Hepatocyte (in vitro differentiated cells): ENCODE results near the gene ABCC6. TPM values are rescaled to one million over a fixed set of nuclear protein-coding genes. Genes with fewer than 3 reads are reported as not detected.

ENCODE experiments used
- DNase-seq: peaks from one replicate; pipeline ENCODE4 v3.0.0-alpha.2; 2016; ENCODE audit warnings: low spot score
- H2AFZ ChIP-seq: fragments of 200-600 bp; sonication (generic); 2 replicates; pipeline ENCODE4 v1.6.0; 2016; ENCODE audit warnings: antibody characterized with exemption, mild to moderate bottlenecking
- H3K27ac ChIP-seq: fragments of 200-600 bp; sonication (generic); 2 replicates; pipeline ENCODE4 v1.5.1; 2016; ENCODE audit warnings: mild to moderate bottlenecking
- H3K27me3 ChIP-seq: fragments of 200-600 bp; sonication (generic); 2 replicates; pipeline ENCODE4 v1.6.1; 2016
- H3K36me3 ChIP-seq: fragments of 200-600 bp; sonication (generic); replicated peaks from 2 replicates; pipeline ENCODE4 v1.5.1; 2016; ENCODE audit warnings: low read depth; ENCODE audit not compliant: insufficient read depth
- H3K4me1 ChIP-seq: fragments of 200-600 bp; sonication (generic); 2 replicates; pipeline ENCODE4 v1.5.1; 2016; ENCODE audit warnings: mild to moderate bottlenecking, moderate library complexity; ENCODE audit not compliant: insufficient read depth
- H3K4me2 ChIP-seq: fragments of 200-600 bp; sonication (generic); 2 replicates; pipeline ENCODE4 v1.6.0; 2016
- H3K4me3 ChIP-seq: fragments of 200-600 bp; sonication (generic); 2 replicates; pipeline ENCODE4 v1.5.1; 2016; ENCODE audit warnings: mild to moderate bottlenecking
- H3K79me2 ChIP-seq: fragments of 200-600 bp; sonication (generic); 2 replicates; pipeline ENCODE4 v1.6.0; 2017; ENCODE audit warnings: mild to moderate bottlenecking
- H3K9me2 ChIP-seq: fragments of 200-600 bp; sonication (generic); replicated peaks from 2 replicates; pipeline ENCODE4 v1.6.0; 2017; ENCODE audit warnings: mild to moderate bottlenecking; ENCODE audit not compliant: insufficient read depth
- H3K9me3 ChIP-seq: fragments of 200-600 bp; sonication (generic); 2 replicates; pipeline ENCODE4 v1.5.1; 2016; ENCODE audit warnings: low read depth, mild to moderate bottlenecking
- H4K20me1 ChIP-seq: fragments of 200-600 bp; sonication (generic); 2 replicates; pipeline ENCODE4 v1.6.0; 2016; ENCODE audit warnings: mild to moderate bottlenecking; ENCODE audit not compliant: insufficient read depth, poor library complexity, severe bottlenecking
- CTCF ChIP-seq: fragments of 200-600 bp; sonication (generic); IDR thresholded peaks from 2 replicates; pipeline ENCODE4 v1.5.1; 2016; ENCODE audit warnings: antibody characterized with exemption, mild to moderate bottlenecking; ENCODE audit not compliant: poor library complexity
- EZH2 ChIP-seq: fragments of 200-600 bp; sonication (generic); IDR thresholded peaks from 2 replicates; pipeline ENCODE4 v1.6.1; 2016; ENCODE audit warnings: antibody characterized with exemption, mild to moderate bottlenecking, borderline replicate concordance
- EZH2phosphoT487 ChIP-seq: fragments of 200-600 bp; sonication (generic); IDR thresholded peaks from one replicate; pipeline ENCODE4 v1.6.1; 2018; ENCODE audit warnings: antibody characterized with exemption, mild to moderate bottlenecking, low read depth, moderate library complexity; ENCODE audit not compliant: unreplicated experiment, severe bottlenecking
- WGBS: methylation state at CpG from one replicate; pipeline ENCODE4 v1.1.6; 2016; ENCODE audit warnings: low lambda C conversion rate; ENCODE audit errors: missing lambda C conversion rate; 5-methylcytosine and 5-hydroxymethylcytosine counted together
- polyA plus RNA-seq: library from polyadenylated mRNA; unstranded; fragments of >200 nt; fragmentation: Nextera tagmentation; extraction: Ambion mirVana; gene quantifications from 2 replicates; pipeline ENCODE4 v1.2.1, GENCODE V29; 2016
- total RNA-seq: library from RNA; depleted of rRNA; stranded (reverse); fragments of >200 nt; gene quantifications from 2 replicates; pipeline ENCODE4 v1.2.3, GENCODE V29; 2014

ABCC6 gene
- total and polyA plus RNA-seq, 2 experiments from 2014 or later = 41.2 to 46.8 TPM

GRCh38 chr16:16171332-16171919 is 51.9 kb downstream of the ABCC6 start:
- Histone ChIP-seq H3K9me2 (no peaks in the 10 kb centered on the region), H3K9me3 (no peaks in the 10 kb centered on the region), H2AFZ (no peak overlapping the region), H3K79me2 (no peaks in the 10 kb centered on the region), H3K36me3 (no peaks in the 10 kb centered on the region), H3K27me3 (no peaks in the 10 kb centered on the region), H3K4me2 (no peak overlapping the region), H3K4me3 (no peak overlapping the region), H3K4me1 (no peaks in the 10 kb centered on the region), H4K20me1 (no peaks in the 10 kb centered on the region), H3K27ac (no peak overlapping the region)
- 83% methylated on average over 4 of the region's 4 CpGs for WGBS
- DNase-seq = no peak
- TF ChIP-seq EZH2 (no peak), CTCF (no peak), EZH2phosphoT487 (no peak)

GRCh38 chr16:16169615-16170014 is 53.7 kb downstream of the ABCC6 start:
- H3K36me3 ChIP-seq = no peaks in the 10 kb centered on the region

GRCh38 chr16:16168431-16168830 is 54.9 kb downstream of the ABCC6 start:
- Histone ChIP-seq H3K9me3 (no peaks in the 10 kb centered on the region), H3K79me2 (no peaks in the 10 kb centered on the region), H4K20me1 (no peaks in the 10 kb centered on the region), H3K4me1 (no peaks in the 10 kb centered on the region), H3K9me2 (no peaks in the 10 kb centered on the region), H3K27me3 (no peaks in the 10 kb centered on the region), H3K27ac (no peak overlapping the region), H3K4me3 (no peak overlapping the region), H3K36me3 (no peaks in the 10 kb centered on the region), H3K4me2 (no peak overlapping the region), H2AFZ (no peak overlapping the region)
- 89% methylated on average over 14 of the region's 14 CpGs for WGBS
- TF ChIP-seq CTCF (no peak), EZH2phosphoT487 (no peak), EZH2 (no peak)
- DNase-seq = no peak

More at GRCh38 chr16:16169615-16170014, 53.7 kb downstream of the ABCC6 start:
- Histone ChIP-seq H3K27ac (no peak overlapping the region), H3K9me2 (no peaks in the 10 kb centered on the region), H4K20me1 (no peaks in the 10 kb centered on the region), H3K9me3 (no peaks in the 10 kb centered on the region), H3K79me2 (no peaks in the 10 kb centered on the region), H2AFZ (no peak overlapping the region), H3K4me3 (no peak overlapping the region), H3K4me1 (no peaks in the 10 kb centered on the region), H3K4me2 (no peak overlapping the region), H3K27me3 (no peaks in the 10 kb centered on the region)
- no peak for DNase-seq
- TF ChIP-seq EZH2phosphoT487 (no peak), EZH2 (no peak), CTCF (no peak)
- WGBS = 92% methylated on average over 14 of the region's 15 CpGs

- 84% methylated on average over 11 of the region's 11 CpGs for WGBS
- H3K79me2 ChIP-seq = no peaks in the 10 kb centered on the region
- no peaks in the 10 kb centered on the region for H3K36me3 ChIP-seq
- no peak overlapping the region for H2AFZ ChIP-seq
- no peak for TF ChIP-seq CTCF
- TF ChIP-seq EZH2 = no peak
- no peak for TF ChIP-seq EZH2phosphoT487
- H3K27me3 ChIP-seq = no peaks in the 10 kb centered on the region
- no peak overlapping the region for H3K4me3 ChIP-seq
- no peaks in the 10 kb centered on the region for H3K9me3 ChIP-seq
- no peaks in the 10 kb centered on the region for H3K4me1 ChIP-seq
- no peak overlapping the region for H3K4me2 ChIP-seq
- DNase-seq = no peak
- no peaks in the 10 kb centered on the region for H3K9me2 ChIP-seq
- no peaks in the 10 kb centered on the region for H4K20me1 ChIP-seq
- no peak overlapping the region for H3K27ac ChIP-seq
Observed at GRCh38 chr16:16167927-16168326, 55.4 kb downstream of the ABCC6 start.
